ENCODE results near the gene EYA4.

- TF ChIP-seq CTCF (IDR thresholded peaks at IDR 0.05; ENCODE audit: low read length) (no peak), EZH2phosphoT487 (IDR thresholded peaks at IDR 0.05; ENCODE audit: low read length) (no peak), EZH2 (optimal IDR thresholded peaks at IDR 0.05; ENCODE audit: low read depth, low read length) (no peak)
These were observed 36.9 kb downstream of the EYA4 start for GRCh38 chr6:133277900-133278545.

All from MM.1S (cell line).